H1 (cell line): ENCODE data around the gene CTNNBL1. TPM values are rescaled to one million over a fixed set of nuclear protein-coding genes. Genes with fewer than 3 reads are reported as not detected.

Experiments used
- CTCF ChIA-PET: fragments of 300-600 bp; sonication (Branson Sonifier 250); formaldehyde crosslinking; loops from one replicate; lab custom pipeline; 2021; ENCODE audit not compliant: partially characterized antibody; lab: Charles Lee
- POLR2A ChIA-PET: fragments of 300-600 bp; sonication (Branson Sonifier 250); formaldehyde crosslinking; loops from one replicate; lab custom pipeline; 2021; ENCODE audit warnings: inconsistent platforms; ENCODE audit not compliant: partially characterized antibody; lab: Charles Lee
- DNase-seq, 2 experiments: peaks; one replicate each; pipeline versions ENCODE4 v3.0.0 to v3.0.0-alpha.2; 2010 to 2022; ENCODE audit warnings: low spot score in 2 of 2, low read depth in 1 of 2, mixed read lengths in 1 of 2
- FAIRE-seq: peaks from 2 replicates; lab custom pipeline; 2011; peaks lifted over from hg19 to GRCh38; lab: Jason Lieb, UNC
- H2AFZ ChIP-seq: 2 replicates; pipeline ENCODE4 v1.8.1; 2012; ENCODE audit warnings: low read length, inconsistent platforms
- H2AK5ac ChIP-seq: 2 replicates; pipeline ENCODE4 v1.6.1; 2013; ENCODE audit warnings: low read depth, low read length
- H2BK120ac ChIP-seq: replicated peaks from 2 replicates; pipeline ENCODE3; 2013; ENCODE audit warnings: low read depth, low read length, inconsistent platforms
- H2BK12ac ChIP-seq: 2 replicates; pipeline ENCODE4 v1.6.1; 2013; ENCODE audit warnings: low read depth, low read length
- H2BK15ac ChIP-seq: 2 replicates; pipeline ENCODE4 v1.6.1; 2013; ENCODE audit warnings: low read length
- H2BK20ac ChIP-seq: 2 replicates; pipeline ENCODE4 v1.6.1; 2013; ENCODE audit warnings: low read length
- H2BK5ac ChIP-seq: 2 replicates; pipeline ENCODE4 v1.6.1; 2013; ENCODE audit warnings: low read depth, low read length
- H3K14ac ChIP-seq: 2 replicates; pipeline ENCODE4 v1.6.1; 2013; ENCODE audit warnings: inconsistent platforms; ENCODE audit not compliant: insufficient read length
- H3K18ac ChIP-seq: 2 replicates; pipeline ENCODE4 v1.6.1; 2013; ENCODE audit warnings: low read length; ENCODE audit errors: extremely low read depth
- H3K23ac ChIP-seq: 2 replicates; pipeline ENCODE4 v1.6.1; 2013; ENCODE audit warnings: inconsistent platforms; ENCODE audit not compliant: insufficient read length
- H3K23me2 ChIP-seq: 2 replicates; pipeline ENCODE4 v1.6.1; 2013; ENCODE audit warnings: low read depth, low read length
- H3K27ac ChIP-seq: 2 replicates; pipeline ENCODE4 v1.6.1; 2011; ENCODE audit warnings: low read depth, low read length, inconsistent platforms
- H3K27me3 ChIP-seq, 4 experiments: replicated peaks in 1 of 4; 1 replicate in 1 of 4; 2 replicates in 3 of 4; pipeline versions ENCODE4 v1.6.1 to v1.8.1; 2011 to 2013; ENCODE audit warnings: low read length in 3 of 4, mild to moderate bottlenecking in 3 of 4, inconsistent platforms in 2 of 4, mixed read lengths in 2 of 4, moderate library complexity in 1 of 4; ENCODE audit not compliant: control insufficient read depth in 3 of 4, insufficient read depth in 3 of 4; ENCODE audit errors: extremely low read depth in 1 of 4
- H3K36me3 ChIP-seq, 4 experiments: 2 replicates each; pipeline versions ENCODE4 v1.6.1 to v1.8.1; 2011 to 2013; ENCODE audit warnings: mild to moderate bottlenecking in 4 of 4, low read length in 3 of 4, moderate library complexity in 2 of 4, control low read depth in 1 of 4, inconsistent platforms in 1 of 4; ENCODE audit not compliant: insufficient read depth in 4 of 4, control insufficient read depth in 2 of 4
- H3K4ac ChIP-seq: replicated peaks from 2 replicates; pipeline ENCODE3; 2013; ENCODE audit warnings: low read length, low read depth, mixed read lengths, inconsistent platforms; ENCODE audit not compliant: insufficient read length
- H3K4me1 ChIP-seq, 4 experiments: replicated peaks in 1 of 4; 1 replicate in 1 of 4; 2 replicates in 3 of 4; pipeline versions ENCODE4 v1.6.1 to v1.8.1; 2011 to 2013; ENCODE audit warnings: low read length in 3 of 4, inconsistent platforms in 2 of 4, mixed read lengths in 1 of 4; ENCODE audit not compliant: insufficient read depth in 4 of 4, control insufficient read depth in 3 of 4
- H3K4me2 ChIP-seq, 2 experiments: 2 replicates each; pipeline versions ENCODE4 v1.6.1 to v1.8.1; 2011 to 2013; ENCODE audit warnings: low read depth in 2 of 2, low read length in 2 of 2, control low read depth in 1 of 2, inconsistent platforms in 1 of 2, mild to moderate bottlenecking in 1 of 2; ENCODE audit not compliant: insufficient read depth in 1 of 2
- H3K4me3 ChIP-seq, 4 experiments: fragments of 200-600, 300-600 bp in 1 of 4; sonication (generic), shearing (Covaris generic), sonication (Bioruptor Twin) in 1 of 4; 2 replicates each; pipeline versions ENCODE4 v1.5.1 to v1.8.1; 2011 to 2016; ENCODE audit warnings: low read length in 4 of 4, low read depth in 3 of 4, control low read depth in 2 of 4, inconsistent platforms in 2 of 4, mild to moderate bottlenecking in 2 of 4, mixed read lengths in 1 of 4, moderate library complexity in 1 of 4; ENCODE audit not compliant: insufficient read depth in 2 of 4; ENCODE audit errors: extremely low read depth in 1 of 4
- H3K56ac ChIP-seq: replicated peaks from 2 replicates; pipeline ENCODE3; 2013; ENCODE audit warnings: low read depth, mild to moderate bottlenecking, mixed read lengths, low read length, inconsistent platforms; ENCODE audit not compliant: insufficient read length
- H3K79me1 ChIP-seq: 2 replicates; pipeline ENCODE4 v1.6.1; 2013; ENCODE audit warnings: low read depth, low read length, control low read depth
- H3K79me2 ChIP-seq, 2 experiments: 2 replicates each; pipeline versions ENCODE4 v1.6.1 to v1.8.1; 2012 to 2013; ENCODE audit warnings: low read length in 2 of 2, mild to moderate bottlenecking in 2 of 2, inconsistent platforms in 1 of 2; ENCODE audit not compliant: insufficient read depth in 2 of 2, control insufficient read depth in 1 of 2
- H3K9ac ChIP-seq, 4 experiments: replicated peaks in 1 of 4; 1 replicate in 1 of 4; 2 replicates in 3 of 4; pipeline versions ENCODE4 v1.6.1 to v1.8.1; 2011 to 2013; ENCODE audit warnings: low read depth in 3 of 4, low read length in 3 of 4, control low read depth in 2 of 4, mild to moderate bottlenecking in 2 of 4, moderate library complexity in 2 of 4, inconsistent platforms in 1 of 4; ENCODE audit errors: extremely low read depth in 1 of 4
- H3K9me3 ChIP-seq, 2 experiments: 2 replicates each; pipeline versions ENCODE4 v1.6.1 to v1.8.1; 2012 to 2013; ENCODE audit warnings: mild to moderate bottlenecking in 2 of 2, moderate library complexity in 2 of 2, control low read depth in 1 of 2, inconsistent platforms in 1 of 2, low read depth in 1 of 2, low read length in 1 of 2, mixed read lengths in 1 of 2; ENCODE audit not compliant: insufficient read depth in 2 of 2
- H4K20me1 ChIP-seq, 2 experiments: replicated peaks in 1 of 2; 2 replicates each; pipeline versions ENCODE3 to v1.8.1; 2011 to 2013; ENCODE audit warnings: inconsistent platforms in 2 of 2, low read length in 2 of 2, mild to moderate bottlenecking in 1 of 2; ENCODE audit not compliant: insufficient read depth in 2 of 2, control insufficient read depth in 1 of 2
- H4K5ac ChIP-seq: 2 replicates; pipeline ENCODE4 v1.6.1; 2013; ENCODE audit warnings: low read length, low read depth, mixed read lengths, inconsistent platforms; ENCODE audit not compliant: insufficient read length
- H4K8ac ChIP-seq: 2 replicates; pipeline ENCODE4 v1.8.0; 2013; ENCODE audit warnings: mild to moderate bottlenecking, moderate library complexity, low read length, inconsistent platforms; ENCODE audit not compliant: insufficient read depth; ENCODE audit errors: extremely low read depth
- H4K91ac ChIP-seq: replicated peaks from 2 replicates; pipeline ENCODE3; 2013; ENCODE audit warnings: low read length, mixed read lengths, inconsistent platforms; ENCODE audit not compliant: insufficient read length
- HDAC2 ChIP-seq, 2 experiments: fragments of 300-600 bp in 1 of 2; sonication (generic) in 1 of 2; IDR thresholded peaks; 2 replicates each; pipeline ENCODE4 v1.6.1; 2011 to 2012; ENCODE audit warnings: low read depth in 2 of 2, low read length in 2 of 2, mild to moderate bottlenecking in 2 of 2, moderate library complexity in 2 of 2, borderline replicate concordance in 1 of 2, inconsistent platforms in 1 of 2
- PHF8 ChIP-seq: fragments of 200-600 bp; sonication (generic); conservative IDR thresholded peaks from 2 replicates; pipeline ENCODE4 v1.7.1; 2012; ENCODE audit warnings: low read depth, mild to moderate bottlenecking, inconsistent platforms, low read length, moderate library complexity
- SIN3A ChIP-seq, 2 experiments: IDR thresholded peaks in 1 of 2; conservative IDR thresholded peaks in 1 of 2; 2 replicates each; pipeline ENCODE4 v1.6.1; 2011 to 2012; ENCODE audit warnings: low read length in 2 of 2, improper control_type of control experiment in 1 of 2, low read depth in 1 of 2, mild to moderate bottlenecking in 1 of 2
- WGBS, 2 experiments: shearing (Covaris generic) in 1 of 2; methylation state at CpG; one replicate each; pipeline versions ENCODE4 v1.1.6 to v1.1.7; 2013 to 2015; ENCODE audit warnings: low lambda C conversion rate in 2 of 2, mixed read lengths in 2 of 2, inconsistent platforms in 1 of 2, low coverage in 1 of 2, missing lambda C conversion rate in 1 of 2; ENCODE audit not compliant: insufficient replicate concordance in 2 of 2, insufficient coverage in 1 of 2, insufficient read length in 1 of 2; ENCODE audit errors: extremely low coverage in 1 of 2, missing lambda C conversion rate in 1 of 2; 5-methylcytosine and 5-hydroxymethylcytosine counted together
- polyA plus RNA-seq, 7 experiments: library from polyadenylated mRNA; depleted of rRNA in 3 of 7; stranded (reverse) in 5 of 7; unstranded in 2 of 7; fragments of >200 nt in 5 of 7; fragments of 200-250 nt in 2 of 7; gene quantifications; 1 replicate in 5 of 7; 2 replicates in 1 of 7; 4 replicates in 1 of 7; pipeline versions ENCODE4 v1.2.1 to v1.2.3, GENCODE V29; 2011 to 2013; ENCODE audit warnings: missing spikeins in 2 of 7, mixed read lengths in 2 of 7
- total RNA-seq: library from RNA; stranded (reverse); fragmentation: NEBNext Ultra II Directional; extraction: Animal tissue kit (Norgen Biotek cat#: 25700); gene quantifications from 2 replicates; pipeline ENCODE4 v1.2.1, GENCODE V29; 2021

Gene CTNNBL1
- total and polyA plus RNA-seq, 2 of the 8 experiments (the other 6 are each of a cell fraction or from before 2014, with no cell fraction given): 19.6 to 81.6 TPM

GRCh38 chr20:37728635-37728983 lies 34.8 kb downstream of the CTNNBL1 start:
- Histone ChIP-seq H3K79me2 (peaks cover 0 to 22% of the 10 kb centered on the region in 2 experiments; a peak in 2 of 4 replicates), H2BK12ac (no peak overlapping the region), H3K18ac (no peak overlapping the region), H2AFZ (no peak overlapping the region), H3K4me1 (peaks cover 0 to 7% (median 3%) of the 10 kb centered on the region in 4 experiments; a peak in 3 of 7 replicates), H2AK5ac (no peak overlapping the region), H3K9ac (no peak overlapping the region), H3K4me2 (no peak overlapping the region), H3K36me3 (peaks cover 0 to 6% (median 0%) of the 10 kb centered on the region in 4 experiments; a peak in 2 of 8 replicates), H4K20me1 (peaks cover 0 to 2% of the 10 kb centered on the region in 2 experiments), H3K56ac (no peak overlapping the region), H3K27ac (no peak overlapping the region), H3K9me3 (no peaks in the 10 kb centered on the region), H4K8ac (no peak overlapping the region), H2BK5ac (no peak overlapping the region), H3K27me3 (no peaks in the 10 kb centered on the region), H4K5ac (no peak overlapping the region), H3K23me2 (no peaks in the 10 kb centered on the region), H3K79me1 (no peaks in the 10 kb centered on the region), H2BK120ac (no peak overlapping the region), H3K4ac (no peak overlapping the region), H3K14ac (no peak overlapping the region), H2BK15ac (no peak overlapping the region), H4K91ac (no peak overlapping the region), H3K4me3 (no peak overlapping the region), H3K23ac (no peak overlapping the region), H2BK20ac (no peak overlapping the region)
- no peak for TF ChIP-seq HDAC2 (IDR thresholded peaks at IDR 0.05; ENCODE audit: borderline replicate concordance in 1 of 2, low read depth in 2 of 2, low read length in 2 of 2)
- no peak for TF ChIP-seq SIN3A (conservative IDR thresholded peaks at IDR 0.05 in 1 of 2, IDR thresholded peaks at IDR 0.05 in 1 of 2; ENCODE audit: low read depth in 1 of 2, low read length in 2 of 2)
- no peak for TF ChIP-seq PHF8
- DNase-seq (no peak), FAIRE-seq (no peak)
- WGBS, 2 experiments: 73 to 100% methylated on average over 1 to 2 of the region's 2 CpGs
- ChIA-PET POLR2A (no interaction called here), CTCF (interaction anchor here (0.9 to 1.5 kb wide), 4 partner anchors 10 to 113 kb away, joined by 3 to 4 read pairs (median 4); no protein-coding TSS in a partner anchor)
